GM19043 (cell line): Measurements from ENCODE around the gene FBXW5.

ENCODE experiments used
- ATAC-seq: cut with Tn5 transposase; IDR thresholded peaks from one replicate; pipeline ENCODE4 v1.9.1; 2021; ENCODE audit warnings: low read depth; ENCODE audit not compliant: unreplicated experiment

The FBXW5 gene

DNA sequence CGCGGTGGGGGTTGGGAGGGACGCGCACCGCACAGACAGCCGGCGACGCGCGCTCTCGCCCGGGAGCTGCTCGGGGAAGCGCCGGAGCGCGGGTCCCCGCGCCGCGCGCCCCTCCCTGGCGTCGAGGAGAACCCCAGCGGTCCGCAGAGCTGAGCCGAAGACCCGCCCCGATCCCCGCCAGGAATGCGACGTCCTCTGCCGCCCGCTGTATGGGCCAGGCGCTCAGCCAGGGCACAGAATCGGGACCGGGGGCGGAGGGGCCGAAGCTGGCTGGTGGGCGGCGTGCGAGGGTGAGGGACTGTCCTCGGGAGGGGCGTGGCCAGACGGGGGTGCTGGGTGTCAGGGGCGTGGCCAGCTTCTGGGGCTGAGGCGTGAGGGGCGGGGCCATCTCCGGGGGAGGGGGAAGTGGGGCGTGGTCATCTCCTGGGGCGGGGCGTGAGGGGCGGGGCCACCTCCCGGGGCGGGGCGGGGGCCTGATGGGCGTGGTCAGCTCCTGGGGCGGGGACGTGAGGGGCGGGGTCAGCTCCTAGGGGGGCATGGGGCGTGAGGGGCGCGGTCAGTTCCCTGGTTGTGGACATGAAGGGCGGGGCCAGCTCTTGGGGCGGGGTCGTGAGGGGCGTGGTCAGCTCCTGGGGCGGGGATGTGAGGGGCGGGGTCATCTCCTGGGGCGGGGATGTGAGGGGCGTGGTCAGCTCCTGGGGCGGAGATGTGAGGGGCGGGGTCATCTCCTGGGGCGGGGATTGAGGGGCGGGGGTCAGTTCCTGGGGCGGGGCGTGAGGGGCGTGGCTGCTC, 33.7 kb upstream of the FBXW5 start:
- no peak for ATAC-seq

DNA sequence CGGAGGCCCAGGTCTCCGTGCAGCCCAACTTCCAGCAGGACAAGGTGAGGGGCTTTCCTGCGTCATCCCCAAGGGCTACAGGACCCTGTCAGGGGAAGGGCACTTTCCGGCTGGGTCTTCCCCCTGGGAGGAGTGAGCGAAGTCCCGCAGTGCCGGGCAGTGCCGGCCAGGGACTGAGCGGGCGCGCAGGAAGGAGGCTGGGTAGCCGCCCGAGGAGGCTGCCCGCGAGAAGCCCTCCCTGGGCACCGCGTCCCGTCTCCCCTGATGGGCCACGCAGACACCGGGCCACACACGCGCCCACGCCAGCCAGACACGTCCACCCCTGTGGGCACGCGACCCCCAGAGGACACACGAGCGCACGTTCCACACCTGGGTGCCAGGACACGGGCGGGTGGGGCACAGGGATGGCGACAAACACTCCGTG, 33.1 kb upstream of the FBXW5 start:
- no peak for ATAC-seq

- no peak for ATAC-seq
Observed at GRCh38 chr9:136977223-136977622, 32.7 kb upstream of the FBXW5 start, which contains the start of gene PTGDS. PTGDS (plus strand) TSS chr9:136977504; CDS start chr9:136977579, 75 bp downstream.

DNA sequence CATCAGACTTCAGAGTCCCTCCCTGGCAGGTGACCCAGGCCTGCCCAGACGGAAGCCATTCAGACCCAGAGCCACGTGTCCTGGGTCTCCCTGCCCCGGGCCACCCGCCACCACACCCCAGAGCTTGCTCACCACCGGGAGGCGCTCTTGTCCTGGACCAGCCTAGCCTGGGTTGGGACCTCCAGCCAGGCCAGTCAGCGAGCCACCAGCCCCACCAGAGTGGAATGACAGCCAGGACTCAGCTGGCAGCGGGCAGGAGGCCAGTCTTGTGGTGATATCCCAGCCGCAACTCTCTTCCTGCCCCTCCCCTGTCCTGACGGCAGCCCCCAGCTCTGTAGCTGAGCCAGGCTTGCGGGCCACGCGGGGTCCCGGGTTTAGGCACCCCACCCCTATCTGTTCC, 31.1 kb upstream of the FBXW5 start:
- ATAC-seq, result no peak

GRCh38 chr9:136974817-136975535, 30.4 kb upstream of the FBXW5 start:
- ATAC-seq, result no peak

GRCh38 chr9:136973618-136974617, 29.4 kb upstream of the FBXW5 start:
- ATAC-seq, result no peak

- ATAC-seq, result no peak
Observed at GRCh38 chr9:136972743-136973142, 28.2 kb upstream of the FBXW5 start.

GRCh38 chr9:136972335-136972734, 27.8 kb upstream of the FBXW5 start:
- no peak for ATAC-seq

DNA sequence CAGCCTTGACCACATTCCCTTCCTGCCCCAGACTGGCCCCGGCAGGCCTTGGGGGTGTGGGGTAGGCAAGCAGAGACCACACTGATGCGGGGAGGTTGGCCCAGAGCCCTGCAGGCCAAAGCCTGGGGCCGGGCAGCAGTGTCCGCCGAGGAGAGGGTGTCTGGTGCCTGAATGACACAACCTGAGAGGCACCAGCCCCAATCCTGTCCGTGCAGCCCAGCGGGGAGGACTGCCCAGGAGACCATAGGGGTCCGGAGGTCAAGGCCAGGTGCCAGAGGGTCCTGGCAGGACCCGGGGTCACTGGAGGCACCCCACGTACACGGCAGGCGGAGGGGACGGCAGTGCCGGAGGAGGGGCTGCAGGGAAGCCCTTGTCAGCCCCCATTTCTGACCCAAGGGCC, 27.2 kb upstream of the FBXW5 start:
- no peak for ATAC-seq

DNA sequence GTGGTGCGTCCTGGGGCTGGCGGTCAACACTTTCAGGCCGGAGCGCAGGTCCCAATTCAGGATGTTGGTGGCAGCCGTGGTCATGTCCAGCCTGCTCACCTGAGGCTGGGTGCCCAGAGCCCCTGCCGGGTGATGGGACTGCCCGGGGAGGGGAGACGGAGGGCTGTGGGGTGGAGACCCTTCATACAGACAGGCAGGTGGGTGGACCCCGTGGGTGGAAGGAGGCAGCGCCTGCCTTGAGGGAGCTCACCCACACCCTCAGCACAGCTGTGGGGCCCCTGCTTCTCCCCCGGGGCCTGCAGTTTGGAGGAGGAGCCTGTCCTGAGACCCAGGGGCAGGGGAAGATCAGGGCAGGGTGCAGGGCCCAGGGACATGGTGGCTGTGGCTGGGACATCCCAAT, 25.8 kb upstream of the FBXW5 start:
- ATAC-seq, result no peak

DNA sequence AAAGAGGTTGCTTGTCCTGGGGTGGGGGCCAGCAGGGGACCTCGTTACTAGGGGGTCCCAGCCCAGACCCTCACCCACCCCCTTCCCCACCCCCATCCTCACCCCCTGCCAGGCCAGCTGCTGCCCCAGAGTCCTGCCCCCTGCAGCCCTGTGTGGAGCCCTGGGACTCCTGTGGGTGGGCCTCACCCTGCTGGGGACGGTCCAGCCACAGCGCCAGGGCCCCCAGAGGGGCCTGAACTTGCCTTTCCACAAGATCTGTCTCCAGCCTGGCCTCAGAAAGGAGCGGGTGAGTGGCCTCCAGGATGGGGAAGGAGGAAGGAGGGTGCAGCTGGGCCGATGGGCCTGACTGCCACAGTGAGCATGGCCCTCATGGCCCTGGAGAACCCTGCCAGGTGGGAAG, 25.2 kb upstream of the FBXW5 start:
- no peak for ATAC-seq

DNA sequence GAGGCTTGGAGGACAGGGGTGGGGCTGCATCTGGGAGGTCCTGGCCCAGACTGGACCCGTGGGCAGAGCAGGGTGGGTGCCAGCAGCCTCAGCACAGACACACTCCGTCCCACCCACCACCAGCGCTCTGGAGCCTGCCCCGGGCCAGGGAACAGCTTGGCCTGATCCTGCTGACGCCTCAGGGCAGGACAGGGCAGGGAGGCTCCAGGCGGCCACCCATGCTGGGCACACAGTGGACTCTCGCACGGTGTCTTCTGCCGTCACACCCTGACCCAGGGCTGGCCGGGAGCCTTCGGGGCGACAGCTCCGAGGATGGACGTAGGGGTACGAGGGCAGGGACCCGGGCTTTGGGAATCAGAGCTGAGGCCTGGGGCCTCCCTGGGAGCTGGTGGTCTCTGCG, 24.6 kb upstream of the FBXW5 start:
- ATAC-seq, result no peak

DNA sequence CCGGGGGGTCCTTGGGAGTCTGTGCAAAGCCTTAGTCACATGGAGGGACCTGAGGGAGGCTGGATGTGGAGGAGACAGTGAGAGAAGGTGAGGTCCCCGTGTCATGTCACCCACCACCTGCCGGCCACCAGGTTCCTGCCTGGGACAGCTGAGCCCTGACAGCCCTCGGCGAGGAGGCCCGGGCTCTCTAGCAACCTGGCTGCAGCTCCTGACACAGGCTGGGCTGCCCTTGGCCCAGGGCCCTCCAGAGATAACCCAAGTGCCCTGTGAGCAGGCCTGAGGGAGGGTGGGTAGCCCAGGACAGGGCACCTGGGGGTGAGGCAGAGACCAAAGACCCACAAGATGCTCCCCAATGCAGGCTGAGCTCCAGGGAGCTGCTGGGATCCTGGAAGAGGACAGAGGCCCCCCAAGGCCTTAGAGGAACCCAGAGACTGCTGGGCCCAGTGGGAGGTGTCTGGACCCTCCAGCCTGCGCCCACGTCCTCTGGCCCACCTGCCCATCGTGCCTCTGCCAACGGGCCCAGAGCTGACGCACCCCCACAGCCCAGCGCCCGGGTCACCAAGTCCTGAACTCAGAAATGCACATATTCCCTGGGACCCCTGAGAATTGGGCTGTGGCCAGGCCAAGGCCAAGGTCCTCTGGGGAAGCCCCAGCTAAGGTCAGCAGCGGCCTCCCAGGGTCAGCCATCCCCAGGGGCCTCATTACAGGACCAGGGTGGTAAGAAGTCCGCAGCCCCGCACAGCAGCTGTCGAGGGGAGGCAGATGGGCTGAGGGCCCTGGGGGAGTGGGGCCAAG, 24.0 kb upstream of the FBXW5 start:
- ATAC-seq, result no peak

DNA sequence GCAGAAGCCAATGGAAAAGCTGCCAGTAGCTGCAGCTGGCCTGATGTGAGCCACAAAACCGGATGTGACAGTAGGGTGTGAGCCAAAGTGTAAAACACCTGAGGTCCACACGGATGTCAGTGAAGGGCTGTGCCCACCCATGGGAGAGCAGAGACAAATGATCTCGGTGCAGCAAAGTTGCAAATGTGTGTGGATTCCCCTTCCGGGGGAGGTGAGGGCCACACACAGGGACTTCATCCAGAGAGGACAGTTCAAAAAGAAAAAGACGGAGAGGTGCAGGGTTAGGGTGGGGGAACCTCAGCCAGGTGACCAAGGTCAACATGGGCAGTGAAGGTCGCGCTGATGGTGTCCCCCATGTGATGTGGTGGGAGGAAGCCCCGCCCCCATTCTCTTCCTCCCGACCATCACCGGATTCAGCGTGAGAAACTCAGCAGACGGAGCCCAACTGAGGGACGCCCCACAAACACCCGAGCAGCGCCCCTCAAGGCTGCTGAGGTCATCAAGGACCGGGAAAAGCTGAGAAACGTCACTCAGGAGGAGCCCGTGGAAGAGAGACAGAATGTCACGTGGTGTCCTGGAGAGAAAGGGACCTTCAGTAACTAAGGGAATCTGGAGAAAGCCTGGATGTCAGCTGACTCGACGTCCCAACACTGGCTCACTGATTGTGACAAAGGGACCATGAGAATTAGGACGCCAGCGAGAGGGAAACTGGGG, 21.4 kb upstream of the FBXW5 start:
- ATAC-seq, result no peak

GRCh38 chr9:136964833-136965422, 20.4 kb upstream of the FBXW5 start:
- ATAC-seq, result no peak

DNA sequence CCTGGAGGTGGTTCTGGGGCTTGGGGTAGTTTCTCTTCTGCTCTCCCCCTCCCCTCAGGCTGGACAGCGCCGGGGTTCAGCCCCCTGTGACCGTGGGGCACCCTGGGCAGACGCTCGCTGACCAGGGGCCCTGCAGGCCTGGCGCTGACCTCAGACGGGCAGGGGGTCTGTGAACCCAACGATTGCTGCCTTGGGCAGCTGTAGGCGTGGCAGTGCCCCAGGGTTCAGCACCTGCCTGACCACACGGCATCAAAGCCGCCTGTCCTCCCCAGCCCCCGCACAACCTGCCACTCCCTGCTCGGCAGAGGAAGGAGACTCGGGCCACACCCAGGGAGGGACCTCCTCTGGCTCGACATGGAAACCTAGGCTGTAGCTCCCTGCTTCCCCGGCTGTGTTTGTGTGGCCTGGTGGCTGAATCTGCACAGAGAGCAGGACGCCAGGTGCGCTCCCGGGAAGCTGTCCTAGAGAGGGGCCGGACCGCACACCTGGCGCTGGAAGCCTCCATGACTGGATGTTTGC, 19.7 kb upstream of the FBXW5 start:
- no peak for ATAC-seq

DNA sequence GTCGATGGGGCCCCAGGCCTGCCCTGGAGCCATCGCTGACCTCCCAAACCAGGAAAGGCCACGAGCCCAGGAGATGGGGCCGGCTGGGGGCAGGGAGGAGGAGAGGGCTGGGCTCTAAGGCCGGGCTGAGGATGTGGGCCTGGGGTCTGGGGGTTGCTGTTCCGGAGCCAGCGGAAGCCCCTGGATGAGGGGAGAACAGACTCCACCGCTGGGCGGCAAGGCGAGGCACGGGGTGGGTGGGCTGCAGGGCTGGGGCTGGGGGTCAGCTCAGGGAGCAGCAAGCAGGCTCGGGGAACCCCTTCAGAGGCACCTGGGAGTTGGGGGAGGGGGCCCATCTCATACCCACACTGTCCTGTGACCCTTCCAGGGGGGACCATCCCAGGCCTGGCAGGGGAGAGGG, 19.2 kb upstream of the FBXW5 start:
- no peak for ATAC-seq

- ATAC-seq, result no peak
Observed at GRCh38 chr9:136963341-136963740, 18.8 kb upstream of the FBXW5 start.
